Karpas-422 (cell line): ENCODE results near the gene PSMA7. TPM values are rescaled to one million over a fixed set of nuclear protein-coding genes. Genes with fewer than 3 reads are reported as not detected.
A peak's percentile ranks its signal among the peaks of the same experiment; 100 is the strongest.

ENCODE experiments used
- DNase-seq: peaks from one replicate; pipeline ENCODE4 v3.0.0-alpha.2; 2015
- H2AFZ ChIP-seq: fragments of 200-600 bp; sonication (generic); 2 replicates; pipeline ENCODE4 v1.6.1; 2014; ENCODE audit warnings: antibody characterized with exemption, low read length, mixed read lengths
- H3K27ac ChIP-seq: fragments of 200-600 bp; sonication (generic); 2 replicates; pipeline ENCODE4 v1.5.1; 2014; ENCODE audit warnings: mild to moderate bottlenecking, low read length, moderate library complexity
- H3K27me3 ChIP-seq: fragments of 200-600 bp; sonication (generic); 2 replicates; pipeline ENCODE4 v1.6.1; 2014; ENCODE audit warnings: low read length, mixed read lengths
- H3K36me3 ChIP-seq: fragments of 200-600 bp; sonication (generic); 2 replicates; pipeline ENCODE4 v1.6.1; 2014; ENCODE audit warnings: low read length, mixed read lengths; ENCODE audit not compliant: insufficient read depth
- H3K4me1 ChIP-seq: fragments of 200-600 bp; sonication (generic); 2 replicates; pipeline ENCODE4 v1.6.1; 2014; ENCODE audit warnings: mild to moderate bottlenecking, low read length, mixed read lengths
- H3K4me2 ChIP-seq: fragments of 200-600 bp; sonication (generic); 2 replicates; pipeline ENCODE4 v1.6.1; 2014; ENCODE audit warnings: low read length, low read depth, mild to moderate bottlenecking; ENCODE audit not compliant: poor library complexity, severe bottlenecking
- H3K4me3 ChIP-seq: fragments of 200-600 bp; sonication (generic); 2 replicates; pipeline ENCODE4 v1.5.1; 2014; ENCODE audit warnings: mild to moderate bottlenecking, antibody characterized with exemption, low read length, mixed read lengths
- H3K79me2 ChIP-seq: fragments of 200-600 bp; sonication (generic); 2 replicates; pipeline ENCODE4 v1.6.1; 2014; ENCODE audit warnings: mild to moderate bottlenecking, low read length, mixed read lengths
- H3K9ac ChIP-seq: fragments of 200-600 bp; sonication (generic); 2 replicates; pipeline ENCODE4 v1.6.0; 2014; ENCODE audit warnings: low read length
- H3K9me2 ChIP-seq: fragments of 200-600 bp; sonication (generic), shearing (Covaris generic); replicated peaks from 2 replicates; pipeline ENCODE4 v1.6.0; 2014; ENCODE audit warnings: mild to moderate bottlenecking, low read length, moderate library complexity; ENCODE audit not compliant: insufficient read depth
- H3K9me3 ChIP-seq: fragments of 300-700, 200-600 bp; sonication (generic); 2 replicates; pipeline ENCODE4 v1.6.1; 2014; ENCODE audit warnings: low read length, mixed read lengths
- H4K20me1 ChIP-seq: fragments of 200-600 bp; sonication (generic); 2 replicates; pipeline ENCODE4 v1.6.1; 2014; ENCODE audit warnings: mild to moderate bottlenecking, antibody characterized with exemption, low read length, low read depth; ENCODE audit not compliant: insufficient read depth
- total RNA-seq: library from RNA; depleted of rRNA; stranded (reverse); fragments of >200 nt; shearing (Covaris generic); gene quantifications from 2 replicates; pipeline ENCODE4 v1.2.3, GENCODE V29; 2014; ENCODE audit warnings: low replicate concordance

The PSMA7 gene
- total RNA-seq, 1 experiment from 2014 or later = 181 TPM

DNA sequence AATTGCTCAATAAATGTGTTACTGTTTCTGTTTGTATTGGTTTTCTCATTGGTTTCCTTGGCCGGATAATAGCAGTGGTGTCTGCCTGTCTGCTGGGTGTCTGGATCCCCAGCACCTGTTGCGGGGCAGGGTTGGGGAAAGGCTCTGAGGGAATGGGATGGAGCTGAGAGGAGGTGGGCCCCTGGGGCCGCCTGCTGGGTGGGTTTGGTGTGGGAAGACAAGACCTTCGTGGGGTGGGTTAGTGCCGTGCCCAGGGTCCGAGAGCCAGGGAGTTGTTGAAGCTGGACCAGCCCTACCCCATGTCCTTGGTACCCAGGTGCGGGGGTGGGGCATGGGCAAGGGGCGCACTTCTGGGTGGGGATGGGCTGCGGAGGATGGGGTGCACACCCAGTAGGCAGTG lies 4.3 kb upstream of the PSMA7 start:
- no peak overlapping the region for H3K9ac ChIP-seq
- H4K20me1 ChIP-seq = peaks cover 63% of the 10 kb centered on the region
- peaks cover 41% of the 10 kb centered on the region for H3K79me2 ChIP-seq
- peaks cover 3% of the 10 kb centered on the region; the same call in 1 of the 2 replicates for H3K36me3 ChIP-seq
- no peaks in the 10 kb centered on the region for H3K9me2 ChIP-seq
- H3K9me3 ChIP-seq = no peaks in the 10 kb centered on the region
- no peak overlapping the region for H3K4me2 ChIP-seq
- no peak overlapping the region for H2AFZ ChIP-seq
- peaks cover 10% of the 10 kb centered on the region for H3K4me1 ChIP-seq
- no peak overlapping the region for H3K27ac ChIP-seq
- H3K27me3 ChIP-seq = no peaks in the 10 kb centered on the region
- DNase-seq = no peak
- H3K4me3 ChIP-seq = no peak overlapping the region

GRCh38 chr20:62147125-62147524 lies 3.9 kb upstream of the PSMA7 start:
- H3K4me3 ChIP-seq = no peak overlapping the region
- H3K79me2 ChIP-seq = peaks cover 45% of the 10 kb centered on the region
- H3K9me3 ChIP-seq = no peaks in the 10 kb centered on the region
- H3K9ac ChIP-seq = no peak overlapping the region
- peaks cover 10% of the 10 kb centered on the region for H3K4me1 ChIP-seq
- H3K4me2 ChIP-seq = no peak overlapping the region
- no peaks in the 10 kb centered on the region for H3K9me2 ChIP-seq
- peaks cover 3% of the 10 kb centered on the region; the same call in 1 of the 2 replicates for H3K36me3 ChIP-seq
- DNase-seq = no peak
- H3K27ac ChIP-seq = no peak overlapping the region
- H2AFZ ChIP-seq = no peak overlapping the region
- no peaks in the 10 kb centered on the region for H3K27me3 ChIP-seq
- peaks cover 63% of the 10 kb centered on the region for H4K20me1 ChIP-seq

- peaks cover 70% of the 10 kb centered on the region for H4K20me1 ChIP-seq
- H3K9ac ChIP-seq = no peak overlapping the region
- H3K4me3 ChIP-seq = no peak overlapping the region
- H3K27me3 ChIP-seq = no peaks in the 10 kb centered on the region
- DNase-seq = no peak
- H3K79me2 ChIP-seq = peaks cover 55% of the 10 kb centered on the region
- H3K36me3 ChIP-seq = 0 out of 2 replicates have a peak, but pooled peaks cover 3% of the 10 kb centered on the region
- peaks cover 19% of the 10 kb centered on the region for H3K4me1 ChIP-seq
- no peak overlapping the region for H3K4me2 ChIP-seq
- no peaks in the 10 kb centered on the region for H3K9me3 ChIP-seq
- no peak overlapping the region for H3K27ac ChIP-seq
- H3K9me2 ChIP-seq = no peaks in the 10 kb centered on the region
- no peak overlapping the region for H2AFZ ChIP-seq
Measured at GRCh38 chr20:62146019-62146755, 3.0 kb upstream of the PSMA7 start.

- no peak overlapping the region for H3K9ac ChIP-seq
- no peak overlapping the region for H3K4me2 ChIP-seq
- no peak for DNase-seq
Measured at GRCh38 chr20:62145688-62146018, 2.5 kb upstream of the PSMA7 start.

GRCh38 chr20:62143957-62144825 lies 997 bp upstream of the PSMA7 start:
- peaks cover 79% of the 10 kb centered on the region for H4K20me1 ChIP-seq
- H3K4me3 ChIP-seq = peak overlapping the region; percentile 81
- peak; percentile 75 for DNase-seq
- no peaks in the 10 kb centered on the region for H3K9me3 ChIP-seq
- H3K27ac ChIP-seq = no peak overlapping the region
- peaks cover 27% of the 10 kb centered on the region for H3K4me1 ChIP-seq
- H3K4me2 ChIP-seq = peak overlapping the region; percentile 72
- no peaks in the 10 kb centered on the region for H3K9me2 ChIP-seq
- H3K36me3 ChIP-seq = peaks cover 19% of the 10 kb centered on the region
- no peaks in the 10 kb centered on the region for H3K27me3 ChIP-seq
- peak overlapping the region; percentile 91 for H3K9ac ChIP-seq
- peaks cover 70% of the 10 kb centered on the region for H3K79me2 ChIP-seq
- 0 out of 2 replicates have a peak overlapping the region, but pooled peaks have one; percentile 63 for H2AFZ ChIP-seq

More at GRCh38 chr20:62145688-62146018, 2.5 kb upstream of the PSMA7 start:
- H4K20me1 ChIP-seq = peaks cover 75% of the 10 kb centered on the region
- peaks cover 60% of the 10 kb centered on the region for H3K79me2 ChIP-seq
- no peak overlapping the region for H3K4me3 ChIP-seq
- peaks cover 5% of the 10 kb centered on the region; the same call in 1 of the 2 replicates for H3K36me3 ChIP-seq
- peaks cover 25% of the 10 kb centered on the region for H3K4me1 ChIP-seq
- H3K9me3 ChIP-seq = no peaks in the 10 kb centered on the region
- no peak overlapping the region for H2AFZ ChIP-seq
- no peaks in the 10 kb centered on the region for H3K9me2 ChIP-seq
- no peaks in the 10 kb centered on the region for H3K27me3 ChIP-seq
- no peak overlapping the region for H3K27ac ChIP-seq

DNA sequence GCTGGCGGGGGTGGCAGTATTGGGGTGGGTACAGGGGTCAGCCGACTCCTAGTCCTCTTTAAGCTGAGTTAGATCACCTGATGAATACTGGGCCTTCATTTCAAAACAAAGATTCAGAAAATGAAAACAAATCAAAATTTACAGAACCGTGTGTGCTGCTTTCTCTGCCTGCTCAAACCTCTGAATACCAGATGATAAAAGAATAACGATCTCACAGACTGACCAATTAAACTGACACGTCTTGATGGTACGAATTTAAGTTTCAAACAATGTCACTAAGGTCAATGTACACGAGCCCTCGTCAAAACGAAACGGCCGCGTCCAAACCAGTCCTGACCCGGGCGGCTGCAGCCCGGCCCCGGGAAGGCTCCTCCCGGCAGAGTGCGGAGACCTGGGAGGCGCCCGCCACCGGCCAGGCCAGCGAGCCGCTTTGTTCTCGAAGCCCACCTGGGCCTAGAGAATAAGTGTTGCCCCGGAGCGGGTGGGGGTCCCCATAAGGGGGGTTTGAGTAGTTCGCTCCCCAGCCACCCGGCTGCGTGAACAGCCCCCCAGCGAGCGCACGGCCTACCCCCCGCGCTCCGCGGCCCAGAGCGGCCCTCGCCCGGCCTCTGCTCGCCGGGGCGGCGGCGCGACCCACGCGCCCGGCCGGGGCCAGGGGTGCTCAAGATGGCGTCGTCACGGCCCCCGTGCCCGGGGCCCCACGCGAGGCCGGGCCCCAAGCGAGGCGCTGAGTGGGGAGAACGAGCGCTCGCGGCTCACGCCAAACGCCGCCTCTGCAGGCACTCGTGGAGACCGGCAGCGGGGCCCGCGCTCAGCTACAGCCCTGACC lies 728 bp downstream of the PSMA7 start:
- Histone ChIP-seq H3K4me2 (peak overlapping the region; percentile 91), H3K9me3 (no peaks in the 10 kb centered on the region), H3K4me3 (peak overlapping the region; percentile 91), H3K9ac (peak overlapping the region; percentile 91), H3K27me3 (no peaks in the 10 kb centered on the region), H3K9me2 (no peaks in the 10 kb centered on the region), H3K79me2 (peaks cover 70% of the 10 kb centered on the region), H3K27ac (peak overlapping the region; percentile 51), H4K20me1 (peaks cover 73% of the 10 kb centered on the region), H3K4me1 (peaks cover 27% of the 10 kb centered on the region), H3K36me3 (peaks cover 33% of the 10 kb centered on the region), H2AFZ (no peak overlapping the region)
- DNase-seq = no peak

GRCh38 chr20:62141397-62142251 lies 1.6 kb downstream of the PSMA7 start:
- Histone ChIP-seq H3K79me2 (peaks cover 62% of the 10 kb centered on the region), H2AFZ (no peak overlapping the region), H3K27me3 (no peaks in the 10 kb centered on the region), H3K4me3 (peak overlapping the region; percentile 91), H4K20me1 (peaks cover 64% of the 10 kb centered on the region), H3K9me3 (no peaks in the 10 kb centered on the region), H3K9me2 (no peaks in the 10 kb centered on the region), H3K36me3 (peaks cover 37% of the 10 kb centered on the region), H3K4me2 (peak overlapping the region; percentile 91), H3K9ac (peak overlapping the region; percentile 91), H3K4me1 (peaks cover 27% of the 10 kb centered on the region), H3K27ac (peak overlapping the region; percentile 51; the same call in 1 of the 2 replicates)
- no peak for DNase-seq
